Measurements from ENCODE around the gene TATDN3. TPM values are rescaled to one million over a fixed set of nuclear protein-coding genes. Genes with fewer than 3 reads are reported as not detected.
A peak's percentile ranks its signal among the peaks of the same experiment; 100 is the strongest.

Gene TATDN3
- total and polyA plus RNA-seq, 9 of the 15 experiments (the other 6 are each of a cell fraction or from before 2014, with no cell fraction given): 18.3 to 79.9 (median 28.2) TPM

GRCh38 chr1:212785871-212786270 lies 5.8 kb upstream of the TATDN3 start (continued):
- TF ChIP-seq NR2C2 (CRISPR knock-in tag; IDR thresholded peaks at IDR 0.05): no peak
- no peak for TF ChIP-seq NR2C2 (tag; IDR thresholded peaks at IDR 0.05)
- TF ChIP-seq KHSRP (IDR thresholded peaks at IDR 0.05): peak; percentile 45; the same call in 1 of the 2 replicates
- no peak for TF ChIP-seq SETDB1 (IDR thresholded peaks at IDR 0.05; ENCODE audit: low read length)
- TF ChIP-seq BHLHE40 (IDR thresholded peaks at IDR 0.05; ENCODE audit: low read length): no peak
- no peak for TF ChIP-seq NCOA6 (IDR thresholded peaks at IDR 0.05)
- TF ChIP-seq, protein P1, sequence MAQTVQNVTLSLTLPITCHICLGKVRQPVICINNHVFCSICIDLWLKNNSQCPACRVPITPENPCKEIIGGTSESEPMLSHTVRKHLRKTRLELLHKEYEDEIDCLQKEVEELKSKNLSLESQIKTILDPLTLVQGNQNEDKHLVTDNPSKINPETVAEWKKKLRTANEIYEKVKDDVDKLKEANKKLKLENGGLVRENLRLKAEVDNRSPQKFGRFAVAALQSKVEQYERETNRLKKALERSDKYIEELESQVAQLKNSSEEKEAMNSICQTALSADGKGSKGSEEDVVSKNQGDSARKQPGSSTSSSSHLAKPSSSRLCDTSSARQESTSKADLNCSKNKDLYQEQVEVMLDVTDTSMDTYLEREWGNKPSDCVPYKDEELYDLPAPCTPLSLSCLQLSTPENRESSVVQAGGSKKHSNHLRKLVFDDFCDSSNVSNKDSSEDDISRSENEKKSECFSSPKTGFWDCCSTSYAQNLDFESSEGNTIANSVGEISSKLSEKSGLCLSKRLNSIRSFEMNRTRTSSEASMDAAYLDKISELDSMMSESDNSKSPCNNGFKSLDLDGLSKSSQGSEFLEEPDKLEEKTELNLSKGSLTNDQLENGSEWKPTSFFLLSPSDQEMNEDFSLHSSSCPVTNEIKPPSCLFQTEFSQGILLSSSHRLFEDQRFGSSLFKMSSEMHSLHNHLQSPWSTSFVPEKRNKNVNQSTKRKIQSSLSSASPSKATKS (CRISPR knock-in tag; IDR thresholded peaks at IDR 0.05): no peak
- no peak for TF ChIP-seq POLR2G (IDR thresholded peaks at IDR 0.05; ENCODE audit: low read depth, low read length)
- TF ChIP-seq SUPT5H (IDR thresholded peaks at IDR 0.05): no peak
- no peak for TF ChIP-seq STAT5B (CRISPR knock-in tag; IDR thresholded peaks at IDR 0.05)
- TF ChIP-seq PRMT5 (CRISPR knock-in tag; IDR thresholded peaks at IDR 0.05): no peak
- no peak for TF ChIP-seq TAL1 (IDR thresholded peaks at IDR 0.05)
- 0 out of 4 replicates have a peak, but pooled peaks of 1 of the 2 experiments have one; percentile 15 for TF ChIP-seq HDAC1 (IDR thresholded peaks at IDR 0.05)
- TF ChIP-seq, protein P2, sequence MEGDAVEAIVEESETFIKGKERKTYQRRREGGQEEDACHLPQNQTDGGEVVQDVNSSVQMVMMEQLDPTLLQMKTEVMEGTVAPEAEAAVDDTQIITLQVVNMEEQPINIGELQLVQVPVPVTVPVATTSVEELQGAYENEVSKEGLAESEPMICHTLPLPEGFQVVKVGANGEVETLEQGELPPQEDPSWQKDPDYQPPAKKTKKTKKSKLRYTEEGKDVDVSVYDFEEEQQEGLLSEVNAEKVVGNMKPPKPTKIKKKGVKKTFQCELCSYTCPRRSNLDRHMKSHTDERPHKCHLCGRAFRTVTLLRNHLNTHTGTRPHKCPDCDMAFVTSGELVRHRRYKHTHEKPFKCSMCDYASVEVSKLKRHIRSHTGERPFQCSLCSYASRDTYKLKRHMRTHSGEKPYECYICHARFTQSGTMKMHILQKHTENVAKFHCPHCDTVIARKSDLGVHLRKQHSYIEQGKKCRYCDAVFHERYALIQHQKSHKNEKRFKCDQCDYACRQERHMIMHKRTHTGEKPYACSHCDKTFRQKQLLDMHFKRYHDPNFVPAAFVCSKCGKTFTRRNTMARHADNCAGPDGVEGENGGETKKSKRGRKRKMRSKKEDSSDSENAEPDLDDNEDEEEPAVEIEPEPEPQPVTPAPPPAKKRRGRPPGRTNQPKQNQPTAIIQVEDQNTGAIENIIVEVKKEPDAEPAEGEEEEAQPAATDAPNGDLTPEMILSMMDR (IDR thresholded peaks at IDR 0.05 in 2 of 3, conservative IDR thresholded peaks at IDR 0.05 in 1 of 3; ENCODE audit: insufficient read depth in 2 of 3, low read depth in 1 of 3, low read length in 3 of 3): no peak
